Vagina (tissue), 2 donors: ENCODE data around the gene UBQLN4. TPM values are rescaled to one million over a fixed set of nuclear protein-coding genes. Genes with fewer than 3 reads are reported as not detected.
A peak's percentile ranks its signal among the peaks of the same experiment; 100 is the strongest.

Experiments used
- DNase-seq, 2 donors: peaks; one replicate each; pipeline ENCODE4 v3.0.0-alpha.2; 2017; ENCODE audit errors: extremely low spot score in 2 of 2
- H3K27ac ChIP-seq: fragments of 200-600 bp; sonication (generic); one replicate; pipeline ENCODE4 v1.5.1; 2019
- H3K27me3 ChIP-seq: fragments of 200-600 bp; sonication (generic); one replicate; pipeline ENCODE4 v1.5.1; 2019
- H3K36me3 ChIP-seq, 2 donors: fragments of 200-600 bp; sonication (generic); one replicate each; pipeline ENCODE4 v1.5.1; 2017 to 2019
- H3K4me1 ChIP-seq: fragments of 200-600 bp; sonication (generic); one replicate; pipeline ENCODE4 v1.5.1; 2019
- H3K4me3 ChIP-seq, 2 donors: fragments of 200-600 bp; sonication (generic); 1 replicate in 1 of 2; 2 replicates in 1 of 2; pipeline ENCODE4 v1.5.1; 2016 to 2019
- H3K9me3 ChIP-seq: fragments of 200-600 bp; sonication (generic); one replicate; pipeline ENCODE4 v1.5.1; 2019
- CTCF ChIP-seq, 3 experiments: fragments of 450-650 bp in 2 of 3; fragments of 200-600 bp in 1 of 3; sonication (generic) in 1 of 3; IDR thresholded peaks; one replicate each; pipeline ENCODE4 v1.5.1; 2017 to 2019; ENCODE audit warnings: antibody characterized with exemption in 3 of 3, mild to moderate bottlenecking in 2 of 3, moderate library complexity in 2 of 3
- POLR2A ChIP-seq, 2 donors: fragments of 450-650 bp; IDR thresholded peaks; one replicate each; pipeline ENCODE4 v1.6.1; 2017; ENCODE audit warnings: antibody characterized with exemption in 2 of 2, mild to moderate bottlenecking in 2 of 2, moderate library complexity in 2 of 2
- POLR2AphosphoS5 ChIP-seq, 2 donors: sonication (generic); formaldehyde crosslinking; IDR thresholded peaks; one replicate each; pipeline ENCODE4 v1.9.0; 2017; ENCODE audit warnings: antibody characterized with exemption in 2 of 2, mild to moderate bottlenecking in 2 of 2, low read depth in 1 of 2; ENCODE audit not compliant: insufficient read depth in 1 of 2
- intact Hi-C: fragments of 100-400 bp; cut with DNase I; formaldehyde crosslinking; loops from one replicate; pipeline ENCODE4 v1.15.1; 2023
- total RNA-seq: library from RNA; depleted of rRNA; stranded (reverse); fragments of >200 nt; gene quantifications from one replicate; pipeline ENCODE4 v1.2.3, GENCODE V29; 2016

Gene UBQLN4
- total RNA-seq, 1 donor from 2014 or later, result 27.0 TPM

- intact Hi-C loops, result loop anchor here (2.0 kb wide), 1 partner anchor 35 kb away; no protein-coding TSS in a partner anchor
Measured at GRCh38 chr1:156095906-156096508, 42.4 kb upstream of the UBQLN4 start.

DNA sequence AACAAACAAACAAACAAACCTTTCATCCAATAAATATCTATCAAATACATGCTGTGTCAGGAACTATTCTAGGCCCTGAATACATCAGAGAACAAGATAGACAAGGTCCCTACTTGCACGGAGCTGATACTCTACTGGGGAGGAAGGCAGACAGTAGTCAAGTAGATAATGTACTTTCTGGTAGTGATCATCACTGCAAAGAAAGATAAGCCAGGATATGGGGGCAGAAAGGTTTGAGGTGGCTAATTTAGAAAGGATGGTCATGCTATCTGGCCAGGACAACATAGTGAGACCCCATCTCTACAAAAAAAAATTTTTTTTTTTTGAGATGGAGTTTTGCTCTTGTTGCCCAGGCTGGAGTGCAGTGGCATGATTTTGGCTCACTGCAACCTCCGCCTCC is 38.0 kb upstream of the UBQLN4 start:
- Histone ChIP-seq H3K27me3 (no peaks in the 10 kb centered on the region), H3K4me1 (peaks cover 22% of the 10 kb centered on the region), H3K9me3 (no peaks in the 10 kb centered on the region), H3K4me3 (no peak overlapping the region), H3K27ac (no peak overlapping the region), H3K36me3 (no peaks in the 10 kb centered on the region)
- intact Hi-C loops, result loop anchor here (2.0 kb wide), 1 partner anchor 133 kb away; no protein-coding TSS in a partner anchor
- no peak for DNase-seq
- no peak for TF ChIP-seq POLR2A (IDR thresholded peaks at IDR 0.05)
- TF ChIP-seq POLR2AphosphoS5 (IDR thresholded peaks at IDR 0.05; ENCODE audit: insufficient read depth in 1 of 2, low read depth in 1 of 2), result no peak

More at GRCh38 chr1:156095906-156096508, 42.4 kb upstream of the UBQLN4 start:
- Histone ChIP-seq H3K4me1 (peaks cover 37% of the 10 kb centered on the region), H3K9me3 (no peaks in the 10 kb centered on the region), H3K27me3 (no peaks in the 10 kb centered on the region), H3K27ac (peak overlapping the region; percentile 96), H3K4me3 (no peak overlapping the region), H3K36me3 (no peaks in the 10 kb centered on the region)
- DNase-seq, result no peak
- TF ChIP-seq CTCF (IDR thresholded peaks at IDR 0.05) (no peak), POLR2A (IDR thresholded peaks at IDR 0.05) (no peak), POLR2AphosphoS5 (IDR thresholded peaks at IDR 0.05; ENCODE audit: insufficient read depth in 1 of 2, low read depth in 1 of 2) (no peak)

GRCh38 chr1:156090840-156091188 is 37.2 kb upstream of the UBQLN4 start:
- H3K27ac ChIP-seq, result no peak overlapping the region
- intact Hi-C loops, result no loop called here
- no peak for DNase-seq

GRCh38 chr1:156090138-156090839 is 36.7 kb upstream of the UBQLN4 start:
- TF ChIP-seq POLR2AphosphoS5 (IDR thresholded peaks at IDR 0.05; ENCODE audit: insufficient read depth in 1 of 2, low read depth in 1 of 2) (no peak), CTCF (IDR thresholded peaks at IDR 0.05) (no peak), POLR2A (IDR thresholded peaks at IDR 0.05) (no peak)
- Histone ChIP-seq H3K9me3 (no peaks in the 10 kb centered on the region), H3K27me3 (no peaks in the 10 kb centered on the region), H3K4me1 (peaks cover 10% of the 10 kb centered on the region), H3K4me3 (no peak overlapping the region), H3K27ac (no peak overlapping the region), H3K36me3 (no peaks in the 10 kb centered on the region)
- no peak for DNase-seq
- intact Hi-C loops, result no loop called here

More at GRCh38 chr1:156090840-156091188, 37.2 kb upstream of the UBQLN4 start:
- H3K27me3 ChIP-seq, result no peaks in the 10 kb centered on the region
- H3K9me3 ChIP-seq, result no peaks in the 10 kb centered on the region
- H3K4me3 ChIP-seq, result no peak overlapping the region
- peaks cover 14% of the 10 kb centered on the region for H3K4me1 ChIP-seq
- peak in 1 of 2 donors; percentile 22 for TF ChIP-seq POLR2AphosphoS5 (IDR thresholded peaks at IDR 0.05; ENCODE audit: insufficient read depth in 1 of 2, low read depth in 1 of 2)
- TF ChIP-seq CTCF (IDR thresholded peaks at IDR 0.05), result peak; percentile 80 to 93 (median 84)
- no peak for TF ChIP-seq POLR2A (IDR thresholded peaks at IDR 0.05)
- H3K36me3 ChIP-seq, result no peaks in the 10 kb centered on the region

DNA sequence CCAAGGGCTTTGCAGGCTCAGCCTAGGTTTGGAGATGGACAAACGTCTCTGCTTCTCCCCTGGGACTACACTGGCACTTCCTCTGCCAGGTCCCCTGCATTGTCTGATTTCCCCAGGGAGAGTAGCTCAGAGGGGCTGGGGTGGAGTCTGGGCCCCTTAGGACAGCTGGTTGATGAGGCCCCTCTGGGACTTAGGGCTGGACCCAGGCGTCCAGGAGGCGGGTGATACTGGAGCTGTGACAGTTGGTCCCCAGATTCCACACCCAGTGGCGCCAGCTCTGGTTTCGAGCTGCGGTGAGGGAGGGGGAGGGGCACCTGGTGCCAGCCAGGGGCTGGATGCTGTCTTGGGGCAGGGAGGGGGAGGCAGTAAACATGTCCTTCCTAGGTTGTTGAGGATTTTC is 36.1 kb upstream of the UBQLN4 start:
- Histone ChIP-seq H3K36me3 (no peaks in the 10 kb centered on the region), H3K27me3 (no peaks in the 10 kb centered on the region), H3K9me3 (no peaks in the 10 kb centered on the region), H3K27ac (no peak overlapping the region), H3K4me3 (no peak overlapping the region), H3K4me1 (peaks cover 10% of the 10 kb centered on the region)
- intact Hi-C loops, result no loop called here
- TF ChIP-seq POLR2AphosphoS5 (IDR thresholded peaks at IDR 0.05; ENCODE audit: insufficient read depth in 1 of 2, low read depth in 1 of 2) (no peak), POLR2A (IDR thresholded peaks at IDR 0.05) (no peak), CTCF (IDR thresholded peaks at IDR 0.05) (no peak)
- DNase-seq, result no peak
